Naive thymus-derived CD4-positive, alpha-beta T cell (primary cell): Measurements from ENCODE around the gene NSL1. TPM values are rescaled to one million over a fixed set of nuclear protein-coding genes. Genes with fewer than 3 reads are reported as not detected.
A peak's percentile ranks its signal among the peaks of the same experiment; 100 is the strongest.
"Not testable (repeated sequence)": the region's sequence is repeated elsewhere in the genome, so short reads cannot be mapped to it uniquely, and the experiment has no call there.

ENCODE experiments used
- ATAC-seq: fragments of 150-1000 bp; cut with Tn5 transposase; 2 replicates; pipeline ENCODE4 v1.10.0; 2021; ENCODE audit warnings: mild to moderate bottlenecking, moderate library complexity
- CTCF ChIA-PET: fragments of 350-600 bp; sonication (Branson Sonifier 250); formaldehyde crosslinking; loops from one replicate; lab custom pipeline; 2021; ENCODE audit warnings: antibody characterized with exemption; lab: Charles Lee
- POLR2A ChIA-PET: fragments of 350-600 bp; sonication (Branson Sonifier 250); formaldehyde crosslinking; loops from one replicate; lab custom pipeline; 2021; ENCODE audit warnings: antibody characterized with exemption, inconsistent platforms; lab: Charles Lee
- DNase-seq, 9 donors: peaks; one replicate each; pipeline versions ENCODE4 v3.0.0 to v3.0.0-alpha.2; 2020 to 2022; ENCODE audit warnings: mixed read lengths in 1 of 9
- H3K27ac ChIP-seq: one replicate; pipeline ENCODE4 v1.7.0; 2013; ENCODE audit warnings: mild to moderate bottlenecking, low read depth, low read length, moderate library complexity
- H3K27me3 ChIP-seq, 2 donors: one replicate each; pipeline ENCODE4 v1.7.0; 2013; ENCODE audit warnings: low read length in 2 of 2, mild to moderate bottlenecking in 2 of 2, moderate library complexity in 2 of 2; ENCODE audit not compliant: control insufficient read depth in 2 of 2, insufficient read depth in 2 of 2
- H3K36me3 ChIP-seq, 3 experiments: 1 replicate in 2 of 3; 2 replicates in 1 of 3; pipeline ENCODE4 v1.7.0; 2013; ENCODE audit warnings: low read length in 3 of 3, mild to moderate bottlenecking in 3 of 3, moderate library complexity in 1 of 3; ENCODE audit not compliant: insufficient read depth in 3 of 3, control insufficient read depth in 2 of 3
- H3K4me1 ChIP-seq, 2 donors: one replicate each; pipeline ENCODE4 v1.7.0; 2013; ENCODE audit warnings: low read length in 2 of 2, mild to moderate bottlenecking in 2 of 2, moderate library complexity in 1 of 2; ENCODE audit not compliant: control insufficient read depth in 2 of 2, insufficient read depth in 2 of 2
- H3K4me3 ChIP-seq: 2 replicates; pipeline ENCODE4 v1.7.0; 2013; ENCODE audit warnings: mild to moderate bottlenecking, low read length
- H3K9me3 ChIP-seq, 3 experiments: 1 replicate in 2 of 3; 2 replicates in 1 of 3; pipeline ENCODE4 v1.7.0; 2013; ENCODE audit warnings: low read length in 3 of 3; ENCODE audit not compliant: control insufficient read depth in 2 of 3
- H3K27ac Mint-ChIP-seq, 9 donors: one replicate each; pipeline ENCODE4 v1.8.0; 2020 to 2022; ENCODE audit warnings: mixed read lengths in 9 of 9, mild to moderate bottlenecking in 8 of 9, moderate library complexity in 5 of 9, inconsistent platforms in 2 of 9
- H3K27me3 Mint-ChIP-seq, 5 donors: one replicate each; pipeline ENCODE4 v1.8.0; 2021 to 2022; ENCODE audit warnings: mixed read lengths in 5 of 5, mild to moderate bottlenecking in 1 of 5
- H3K36me3 Mint-ChIP-seq, 5 donors: one replicate each; pipeline ENCODE4 v1.8.0; 2020 to 2022; ENCODE audit warnings: mixed read lengths in 5 of 5, mild to moderate bottlenecking in 3 of 5, inconsistent platforms in 1 of 5
- H3K4me1 Mint-ChIP-seq, 7 donors: one replicate each; pipeline ENCODE4 v1.8.0; 2020 to 2022; ENCODE audit warnings: mixed read lengths in 7 of 7, mild to moderate bottlenecking in 3 of 7, inconsistent platforms in 1 of 7
- H3K4me3 Mint-ChIP-seq, 10 donors: one replicate each; pipeline ENCODE4 v1.8.0; 2020 to 2022; ENCODE audit warnings: mild to moderate bottlenecking in 10 of 10, mixed read lengths in 10 of 10, moderate library complexity in 6 of 10, inconsistent platforms in 2 of 10
- H3K9me3 Mint-ChIP-seq, 11 donors: one replicate each; pipeline ENCODE4 v1.8.0; 2020 to 2022; ENCODE audit warnings: mixed read lengths in 11 of 11, mild to moderate bottlenecking in 4 of 11, inconsistent platforms in 1 of 11, moderate library complexity in 1 of 11
- intact Hi-C, 2 donors: fragments of 100-400 bp; cut with micrococcal nuclease; formaldehyde crosslinking; loops; one replicate each; pipeline ENCODE4 v1.15.1; 2023
- polyA plus RNA-seq, 2 donors: library from polyadenylated mRNA; unstranded; fragments of 300-500 nt; fragmentation: Illumina TruSeq; gene quantifications; one replicate each; pipeline ENCODE4 v1.2.3, GENCODE V29; 2021
- total RNA-seq, 6 experiments: library from RNA in 5 of 6; stranded (reverse) in 5 of 6; gene quantifications; 1 replicate in 5 of 6; 2 replicates in 1 of 6; pipeline ENCODE4 v1.2.3 and lab custom pipeline; 2021 to 2026

The NSL1 gene
- total and polyA plus RNA-seq, 7 experiments from 2014 or later: 22.3 to 79.3 (median 37.7) TPM

DNA sequence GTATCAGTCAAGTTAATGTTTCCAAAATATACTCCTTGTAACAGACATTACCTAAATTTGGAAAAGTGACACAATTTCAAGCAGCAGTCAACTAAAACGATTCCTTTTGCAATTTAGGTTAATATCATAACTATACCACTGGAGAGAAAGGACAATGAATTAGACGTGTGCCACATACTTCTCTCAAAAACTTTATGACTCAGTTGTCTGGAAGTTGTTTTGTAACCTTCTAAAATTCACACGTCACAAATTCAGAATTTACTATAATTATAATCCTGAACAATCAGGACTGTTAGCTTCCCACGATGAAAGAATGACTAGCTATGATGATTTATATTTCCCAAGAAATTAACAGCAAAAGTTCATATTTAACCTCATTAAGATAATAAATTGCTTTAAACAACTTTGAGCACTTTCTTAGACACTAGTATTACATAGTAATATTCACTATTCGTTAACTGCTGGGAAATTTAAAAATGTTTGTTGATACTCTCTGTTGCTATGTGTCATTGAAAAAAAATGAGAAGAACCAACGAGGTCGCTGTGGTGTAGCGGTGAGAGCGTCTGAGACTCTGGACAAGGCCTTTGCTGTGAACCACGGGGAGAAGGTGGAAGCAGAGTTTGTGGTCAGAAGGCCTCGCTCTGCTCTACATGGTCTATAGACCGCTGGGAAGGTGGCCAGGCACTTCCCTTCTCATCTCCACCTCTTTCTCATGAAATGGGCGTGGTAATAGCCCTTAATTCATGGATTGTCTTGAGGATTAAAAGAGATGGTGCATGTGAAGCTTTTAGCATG lies 64.0 kb downstream of the NSL1 start:
- CTCF ChIA-PET: no interaction called here
- Histone ChIP-seq H3K9me3 (no peaks in the 10 kb centered on the region), H3K4me3 (no peak overlapping the region), H3K36me3 (no peaks in the 10 kb centered on the region), H3K4me1 (no peaks in the 10 kb centered on the region), H3K27me3 (no peaks in the 10 kb centered on the region), H3K27ac (no peak overlapping the region)
- DNase-seq: no peak
- peaks cover 0 to 33% (median 1%) of the 10 kb centered on the region in 7 donors for H3K4me1 Mint-ChIP-seq
- peak overlapping the region in 4 of 9 donors; percentile 15 to 64 (median 26) for H3K27ac Mint-ChIP-seq
- H3K9me3 Mint-ChIP-seq: peaks cover 0 to 18% (median 6%) of the 10 kb centered on the region in 11 donors
- H3K36me3 Mint-ChIP-seq: peaks cover 10 to 36% (median 28%) of the 10 kb centered on the region in 5 donors
- POLR2A ChIA-PET: no interaction called here
- no peak overlapping the region for H3K4me3 Mint-ChIP-seq
- intact Hi-C loops: no loop called here
- no peaks in the 10 kb centered on the region for H3K27me3 Mint-ChIP-seq
- peak; percentile 70 for ATAC-seq

DNA sequence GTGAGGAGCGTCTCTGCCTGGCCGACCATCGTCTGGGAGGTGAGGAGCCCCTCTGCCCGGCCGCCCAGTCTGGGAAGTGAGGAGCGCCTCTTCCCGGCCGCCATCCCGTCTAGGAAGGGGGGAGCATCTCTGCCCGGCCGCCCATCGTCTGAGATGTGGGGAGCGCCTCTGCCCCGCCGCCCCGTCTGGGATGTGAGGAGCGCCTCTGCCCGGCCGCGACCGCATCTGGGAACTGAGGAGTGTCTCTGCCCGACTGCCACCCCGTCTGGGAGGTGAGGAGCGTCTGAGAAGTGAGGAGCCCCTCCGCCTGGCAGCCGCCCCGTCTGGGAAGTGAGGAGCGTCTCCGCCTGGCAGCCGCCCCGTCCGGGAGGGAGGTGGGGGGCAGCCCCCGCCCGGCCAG lies 66.9 kb downstream of the NSL1 start:
- H3K9me3 Mint-ChIP-seq: peaks cover 0 to 18% (median 6%) of the 10 kb centered on the region in 11 donors
- intact Hi-C loops, H3K4me3 Mint-ChIP-seq, H3K27ac ChIP-seq, H3K36me3 ChIP-seq, H3K4me1 ChIP-seq, H3K4me3 ChIP-seq, ATAC-seq, POLR2A ChIA-PET, CTCF ChIA-PET, H3K9me3 ChIP-seq, DNase-seq, H3K27me3 Mint-ChIP-seq, H3K27me3 ChIP-seq, H3K27ac Mint-ChIP-seq: not testable (repeated sequence)
- peaks cover 10 to 33% (median 23%) of the 10 kb centered on the region in 5 donors for H3K36me3 Mint-ChIP-seq
- H3K4me1 Mint-ChIP-seq: peaks cover 0 to 51% (median 7%) of the 10 kb centered on the region in 7 donors

DNA sequence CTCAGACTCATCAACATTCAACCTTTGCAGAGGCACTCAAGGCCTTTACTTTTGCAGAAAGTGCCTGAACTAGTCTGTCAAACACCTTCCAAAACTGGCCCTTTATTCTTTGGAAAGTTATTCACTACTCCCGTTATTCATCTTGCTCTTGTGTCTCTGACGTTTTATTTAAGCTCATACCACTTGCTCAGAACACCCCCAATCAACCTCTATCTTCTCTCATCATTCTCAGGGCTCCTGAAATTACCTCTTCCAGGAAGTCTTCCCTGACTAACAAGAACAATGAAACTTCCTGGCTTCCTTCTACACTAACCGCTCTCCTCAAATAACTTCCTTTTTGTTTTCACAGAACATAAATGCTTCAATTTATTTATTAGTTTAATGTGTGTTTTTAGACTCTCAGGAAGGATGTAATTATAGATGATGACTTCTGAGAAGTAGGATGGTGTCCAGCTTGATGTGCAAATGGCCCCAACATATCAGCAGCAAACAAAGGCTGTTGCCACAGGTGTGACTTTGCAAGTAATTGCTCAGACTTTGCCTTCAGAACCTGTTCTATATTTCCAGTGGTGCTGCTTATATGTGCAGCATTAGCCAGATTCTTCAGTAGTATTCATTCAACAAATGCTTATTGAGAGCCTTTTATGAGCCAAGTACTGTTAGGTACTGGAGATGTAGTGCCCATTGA lies 69.2 kb downstream of the NSL1 start:
- H3K9me3 ChIP-seq: no peaks in the 10 kb centered on the region
- peaks cover 0 to 40% (median 7%) of the 10 kb centered on the region in 7 donors for H3K4me1 Mint-ChIP-seq
- H3K36me3 Mint-ChIP-seq: peaks cover 10 to 33% (median 23%) of the 10 kb centered on the region in 5 donors
- POLR2A ChIA-PET: interaction anchor here (1.2 kb wide), 1 partner anchor 21 kb away, joined by 3 read pairs; no protein-coding TSS in a partner anchor
- peak overlapping the region in 1 of 10 donors; percentile 35 for H3K4me3 Mint-ChIP-seq
- no peak overlapping the region for H3K27ac ChIP-seq
- CTCF ChIA-PET: no interaction called here
- no peak for DNase-seq
- H3K36me3 ChIP-seq: no peaks in the 10 kb centered on the region
- intact Hi-C loops: no loop called here
- no peak overlapping the region for H3K4me3 ChIP-seq
- ATAC-seq: no peak
- no peaks in the 10 kb centered on the region for H3K27me3 ChIP-seq
- H3K27ac Mint-ChIP-seq: peak overlapping the region in 4 of 9 donors; percentile 8 to 70 (median 19)
- peaks cover 0 to 18% (median 6%) of the 10 kb centered on the region in 11 donors for H3K9me3 Mint-ChIP-seq
- peaks cover 0 to 13% (median 6%) of the 10 kb centered on the region in 5 donors for H3K27me3 Mint-ChIP-seq
- H3K4me1 ChIP-seq: no peaks in the 10 kb centered on the region

DNA sequence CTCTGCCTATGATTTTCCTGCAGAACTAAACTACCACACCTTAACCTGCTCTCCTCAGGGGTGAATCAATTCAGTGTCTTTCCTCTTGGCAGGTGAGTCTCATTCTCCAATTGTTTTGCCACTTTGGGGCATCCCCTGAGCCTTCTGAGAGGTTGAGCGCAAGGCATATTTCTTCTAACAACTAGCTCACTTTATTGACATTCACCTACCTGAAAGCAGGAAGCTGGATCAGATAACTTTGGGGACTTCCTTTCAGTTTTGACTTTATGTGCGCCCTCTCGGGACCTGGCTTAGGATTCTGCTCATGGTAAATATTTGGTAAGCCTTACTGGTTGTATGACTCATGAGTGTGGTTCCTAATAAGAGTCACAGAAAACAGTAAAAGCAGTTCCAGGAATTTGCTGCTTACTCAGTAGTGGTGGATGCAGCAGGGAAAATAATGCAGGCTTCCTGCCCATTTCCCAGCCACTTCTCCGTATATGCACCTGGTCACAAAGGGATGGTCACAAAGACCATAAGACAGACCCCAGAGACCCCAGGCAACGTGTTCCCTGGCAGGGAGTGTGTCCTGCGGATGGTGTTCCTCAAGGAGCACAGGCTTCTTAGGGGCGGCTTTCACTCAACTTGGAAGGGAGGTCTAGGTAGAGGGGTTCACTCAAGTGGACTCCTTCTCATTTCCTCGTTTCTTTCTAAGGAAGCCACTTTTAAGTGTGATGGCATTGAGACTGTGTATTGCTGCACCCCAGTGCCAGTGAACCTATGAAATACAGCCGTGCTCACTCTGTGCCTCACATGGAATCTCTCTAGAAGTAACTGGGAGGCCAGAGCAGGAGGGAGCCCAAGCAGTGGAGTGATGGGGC lies 70.0 kb downstream of the NSL1 start:
- Mint-ChIP-seq H3K27ac (peak overlapping the region in 2 of 9 donors; percentile 10 to 70), H3K27me3 (peaks cover 0 to 18% (median 6%) of the 10 kb centered on the region in 5 donors), H3K9me3 (peaks cover 0 to 18% (median 6%) of the 10 kb centered on the region in 11 donors), H3K4me1 (peaks cover 0 to 37% (median 7%) of the 10 kb centered on the region in 7 donors), H3K36me3 (peaks cover 6 to 29% (median 18%) of the 10 kb centered on the region in 5 donors), H3K4me3 (peak overlapping the region in 1 of 10 donors; percentile 72)
- H3K9me3 ChIP-seq: no peaks in the 10 kb centered on the region
- peak in 1 of 9 donors; percentile 41 for DNase-seq
- ATAC-seq: no peak
- ChIA-PET CTCF (no interaction called here), POLR2A (no interaction called here)
- no peaks in the 10 kb centered on the region for H3K4me1 ChIP-seq
- no peaks in the 10 kb centered on the region for H3K36me3 ChIP-seq
- intact Hi-C loops: loop anchor here in 1 of 2 donors (2.0 kb wide), 1 partner anchor 23 kb away; the partner anchor contains the start of gene BATF3
- H3K4me3 ChIP-seq: no peak overlapping the region
- H3K27me3 ChIP-seq: no peaks in the 10 kb centered on the region
- no peak overlapping the region for H3K27ac ChIP-seq

DNA sequence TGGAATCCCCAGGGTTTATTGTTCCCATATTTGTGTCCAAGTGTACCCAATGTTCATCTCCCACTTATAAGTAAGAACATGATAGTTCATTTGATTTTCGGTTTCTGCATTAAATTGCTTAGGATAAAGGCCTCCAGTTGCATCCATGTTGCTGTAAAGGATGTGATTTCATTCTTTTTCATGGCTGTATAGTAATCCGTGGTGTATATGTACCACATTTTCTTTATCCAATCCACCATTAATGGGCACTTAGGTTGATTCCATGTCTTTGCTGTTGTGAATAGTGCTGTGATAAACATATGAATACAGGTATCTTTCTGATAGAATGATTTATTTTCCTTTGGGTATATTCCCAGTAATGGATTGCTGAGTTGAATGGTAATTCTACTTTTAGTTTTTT lies 71.9 kb downstream of the NSL1 start:
- no peak for DNase-seq
- peaks cover 0 to 33% (median 7%) of the 10 kb centered on the region in 7 donors for H3K4me1 Mint-ChIP-seq
- H3K27ac Mint-ChIP-seq: no peak overlapping the region
- Histone ChIP-seq H3K9me3 (no peaks in the 10 kb centered on the region), H3K27ac (no peak overlapping the region), H3K36me3 (no peaks in the 10 kb centered on the region), H3K4me1 (no peaks in the 10 kb centered on the region), H3K27me3 (no peaks in the 10 kb centered on the region), H3K4me3 (no peak overlapping the region)
- CTCF ChIA-PET: no interaction called here
- peaks cover 0 to 11% (median 4%) of the 10 kb centered on the region in 11 donors for H3K9me3 Mint-ChIP-seq
- POLR2A ChIA-PET: no interaction called here
- no peak for ATAC-seq
- H3K36me3 Mint-ChIP-seq: peaks cover 0 to 16% (median 7%) of the 10 kb centered on the region in 5 donors
- peaks cover 0 to 24% (median 6%) of the 10 kb centered on the region in 5 donors for H3K27me3 Mint-ChIP-seq
- intact Hi-C loops: loop anchor here in 1 of 2 donors (2.0 kb wide), 1 partner anchor 21 kb away; the partner anchor contains the start of gene BATF3
- no peak overlapping the region for H3K4me3 Mint-ChIP-seq

DNA sequence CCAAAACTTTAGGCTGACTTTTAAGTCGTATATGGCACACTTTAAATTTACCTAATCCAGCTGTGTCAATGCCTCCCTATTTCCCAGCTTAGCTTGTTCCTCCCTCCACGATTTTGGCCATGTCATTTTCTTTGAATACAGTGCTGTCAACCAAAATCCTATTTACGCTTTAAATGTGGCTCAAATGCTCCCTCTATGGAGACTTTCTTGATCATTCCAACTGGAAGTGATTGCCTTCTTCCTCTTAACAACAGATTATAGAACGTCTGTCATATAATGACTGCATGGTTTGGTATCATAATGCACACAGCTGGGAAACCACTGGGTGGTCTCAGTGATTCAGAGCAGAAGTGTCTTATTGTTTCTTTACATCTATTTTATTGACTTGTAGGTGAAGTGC lies 73.1 kb downstream of the NSL1 start:
- Histone ChIP-seq H3K4me1 (no peaks in the 10 kb centered on the region), H3K4me3 (no peak overlapping the region), H3K27ac (no peak overlapping the region), H3K27me3 (no peaks in the 10 kb centered on the region), H3K36me3 (no peaks in the 10 kb centered on the region), H3K9me3 (no peaks in the 10 kb centered on the region)
- ChIA-PET POLR2A (interaction anchor here (1.0 kb wide), 1 partner anchor 51 kb away, joined by 4 read pairs; no protein-coding TSS in a partner anchor), CTCF (no interaction called here)
- Mint-ChIP-seq H3K36me3 (peaks cover 0 to 9% (median 2%) of the 10 kb centered on the region in 5 donors), H3K4me3 (no peak overlapping the region), H3K27me3 (peaks cover 0 to 24% (median 6%) of the 10 kb centered on the region in 5 donors), H3K9me3 (peaks cover 0 to 7% (median 0%) of the 10 kb centered on the region in 11 donors), H3K27ac (no peak overlapping the region), H3K4me1 (peaks cover 0 to 30% (median 7%) of the 10 kb centered on the region in 7 donors)
- ATAC-seq: no peak
- no peak for DNase-seq
- intact Hi-C loops: no loop called here
